Body of pancreas (tissue), 4 donors: ENCODE data around the gene SPOCK1. TPM values are rescaled to one million over a fixed set of nuclear protein-coding genes. Genes with fewer than 3 reads are reported as not detected.

Experiments
- ATAC-seq: fragments of 150-250 bp; one replicate; pipeline ENCODE4 v1.9.1; 2016
- DNase-seq, 4 donors: peaks; one replicate each; pipeline ENCODE4 v3.0.0-alpha.2; 2019
- H3K27ac ChIP-seq, 4 donors: fragments of 200-600 bp; sonication (generic); 1 replicate in 3 of 4; 2 replicates in 1 of 4; pipeline versions ENCODE4 v1.5.1 to v1.6.1; 2016 to 2019; ENCODE audit warnings: mild to moderate bottlenecking in 1 of 4, mixed read lengths in 1 of 4, moderate library complexity in 1 of 4
- H3K27me3 ChIP-seq, 2 donors: fragments of 200-600 bp; sonication (generic); one replicate each; pipeline ENCODE4 v1.6.0; 2016; ENCODE audit warnings: mild to moderate bottlenecking in 1 of 2
- H3K36me3 ChIP-seq, 2 donors: fragments of 200-600 bp; sonication (generic); replicated peaks in 1 of 2; 2 replicates each; pipeline ENCODE4 v1.5.1; 2016; ENCODE audit warnings: low read depth in 2 of 2; ENCODE audit not compliant: insufficient read depth in 1 of 2
- H3K4me1 ChIP-seq: fragments of 200-600 bp; sonication (generic); one replicate; pipeline ENCODE4 v1.6.0; 2016
- H3K4me3 ChIP-seq, 2 donors: fragments of 200-600 bp; sonication (generic); 1 replicate in 1 of 2; 2 replicates in 1 of 2; pipeline ENCODE4 v1.5.1; 2016 to 2019
- H3K9me3 ChIP-seq, 3 donors: fragments of 200-600 bp; sonication (generic); 1 replicate in 2 of 3; 2 replicates in 1 of 3; pipeline ENCODE4 v1.5.1; 2016
- POLR2A ChIP-seq, 3 donors: fragments of 450-650 bp; IDR thresholded peaks; one replicate each; pipeline ENCODE4 v1.6.1; 2016; ENCODE audit warnings: antibody characterized with exemption in 3 of 3, mild to moderate bottlenecking in 2 of 3
- WGBS, 2 donors: methylation state at CpG; one replicate each; pipeline ENCODE4 v1.1.5; 2017; 5-methylcytosine and 5-hydroxymethylcytosine counted together
- intact Hi-C: fragments of 100-400 bp; cut with DNase I; formaldehyde crosslinking; loops from one replicate; pipeline ENCODE4 v1.15.1; 2023
- total RNA-seq, 2 donors: library from RNA; depleted of rRNA; stranded (reverse); fragments of >200 nt; gene quantifications; one replicate each; pipeline ENCODE4 v1.1.0, GENCODE V29; 2016
- TF ChIP-seq, protein P1 (sequence below), 7 experiments: fragments of 450-650 bp in 4 of 7; fragments of 200-600 bp in 3 of 7; sonication (generic) in 3 of 7; IDR thresholded peaks; one replicate each; pipeline ENCODE4 v1.5.1; 2016 to 2019; ENCODE audit warnings: antibody characterized with exemption in 7 of 7

Gene SPOCK1
- total RNA-seq, 2 donors from 2014 or later, result 22.4 to 30.6 TPM

- no peak for TF ChIP-seq POLR2A (IDR thresholded peaks at IDR 0.05)
- TF ChIP-seq, protein P1, sequence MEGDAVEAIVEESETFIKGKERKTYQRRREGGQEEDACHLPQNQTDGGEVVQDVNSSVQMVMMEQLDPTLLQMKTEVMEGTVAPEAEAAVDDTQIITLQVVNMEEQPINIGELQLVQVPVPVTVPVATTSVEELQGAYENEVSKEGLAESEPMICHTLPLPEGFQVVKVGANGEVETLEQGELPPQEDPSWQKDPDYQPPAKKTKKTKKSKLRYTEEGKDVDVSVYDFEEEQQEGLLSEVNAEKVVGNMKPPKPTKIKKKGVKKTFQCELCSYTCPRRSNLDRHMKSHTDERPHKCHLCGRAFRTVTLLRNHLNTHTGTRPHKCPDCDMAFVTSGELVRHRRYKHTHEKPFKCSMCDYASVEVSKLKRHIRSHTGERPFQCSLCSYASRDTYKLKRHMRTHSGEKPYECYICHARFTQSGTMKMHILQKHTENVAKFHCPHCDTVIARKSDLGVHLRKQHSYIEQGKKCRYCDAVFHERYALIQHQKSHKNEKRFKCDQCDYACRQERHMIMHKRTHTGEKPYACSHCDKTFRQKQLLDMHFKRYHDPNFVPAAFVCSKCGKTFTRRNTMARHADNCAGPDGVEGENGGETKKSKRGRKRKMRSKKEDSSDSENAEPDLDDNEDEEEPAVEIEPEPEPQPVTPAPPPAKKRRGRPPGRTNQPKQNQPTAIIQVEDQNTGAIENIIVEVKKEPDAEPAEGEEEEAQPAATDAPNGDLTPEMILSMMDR (IDR thresholded peaks at IDR 0.05), result peak; percentile 41 to 75 (median 69)
- 41 to 56% methylated on average over 3 of the region's 3 CpGs for WGBS, 2 donors
- intact Hi-C loops, result no loop called here
- ATAC-seq, result peak; percentile 86
- Histone ChIP-seq H3K27ac (no peak overlapping the region), H3K4me3 (no peak overlapping the region), H3K36me3 (no peaks in the 10 kb centered on the region), H3K9me3 (no peaks in the 10 kb centered on the region), H3K4me1 (peaks cover 43% of the 10 kb centered on the region), H3K27me3 (no peaks in the 10 kb centered on the region)
- peak in 3 of 4 donors; percentile 30 to 66 (median 50) for DNase-seq
Observed at GRCh38 chr5:137220523-137220927, 278.6 kb downstream of the SPOCK1 start.

- H3K36me3 ChIP-seq, result no peaks in the 10 kb centered on the region
- H3K4me1 ChIP-seq, result peaks cover 59% of the 10 kb centered on the region
- peak in 3 of 4 donors; percentile 7 to 40 (median 30) for DNase-seq
- no peaks in the 10 kb centered on the region for H3K27me3 ChIP-seq
- no peak overlapping the region for H3K4me3 ChIP-seq
- peaks cover 0 to 2% (median 0%) of the 10 kb centered on the region in 3 donors for H3K9me3 ChIP-seq
- 17 to 33% methylated on average over 1 of the region's 1 CpG for WGBS, 2 donors
- TF ChIP-seq POLR2A (IDR thresholded peaks at IDR 0.05), result no peak
- TF ChIP-seq, protein P1 (IDR thresholded peaks at IDR 0.05), result no peak
- intact Hi-C loops, result no loop called here
- peak overlapping the region; percentile 52 to 84 (median 64) for H3K27ac ChIP-seq
- ATAC-seq, result peak; percentile 9
Observed at GRCh38 chr5:137218896-137219295, 280.2 kb downstream of the SPOCK1 start.

- Histone ChIP-seq H3K9me3 (peaks cover 0 to 3% (median 0%) of the 10 kb centered on the region in 3 donors), H3K4me1 (peaks cover 63% of the 10 kb centered on the region), H3K27ac (peak overlapping the region; percentile 52 to 84 (median 64)), H3K4me3 (no peak overlapping the region), H3K36me3 (no peaks in the 10 kb centered on the region), H3K27me3 (no peaks in the 10 kb centered on the region)
- DNase-seq (peak; percentile 20 to 49 (median 37)), ATAC-seq (peak; percentile 58)
- TF ChIP-seq, protein P1 (IDR thresholded peaks at IDR 0.05), result no peak
- TF ChIP-seq POLR2A (IDR thresholded peaks at IDR 0.05), result no peak
- 0% methylated on average over 1 of the region's 1 CpG for WGBS, 2 donors
- intact Hi-C loops, result no loop called here
Observed at GRCh38 chr5:137218471-137218870, 280.7 kb downstream of the SPOCK1 start.

DNA sequence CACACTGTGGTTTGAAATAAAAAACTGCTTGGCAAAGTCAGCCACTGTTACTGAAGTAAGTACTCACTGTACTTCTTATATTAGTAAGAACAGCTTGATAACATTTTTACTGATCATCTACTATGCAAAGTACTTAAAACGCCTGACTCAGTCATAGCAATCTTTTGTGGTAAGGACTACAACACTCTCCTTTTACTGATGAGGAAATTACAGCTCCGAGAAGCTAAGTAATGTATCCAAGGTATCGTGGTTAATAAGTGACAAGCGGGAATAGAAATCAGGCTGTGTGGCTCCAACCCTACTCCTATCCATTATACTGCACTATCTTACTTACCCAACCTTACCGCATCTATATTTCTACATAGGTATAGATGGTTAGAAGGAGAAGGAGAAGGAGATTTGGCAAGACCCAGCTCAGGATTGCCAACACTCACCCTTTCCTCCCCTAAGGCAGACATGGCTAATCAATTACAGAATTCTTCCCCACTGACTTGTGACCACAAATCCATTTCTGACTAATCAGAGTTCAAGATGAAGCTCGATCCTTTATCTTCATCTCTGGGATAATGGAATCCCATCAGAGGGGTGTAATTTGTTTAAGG lies 281.4 kb downstream of the SPOCK1 start:
- Histone ChIP-seq H3K9me3 (peaks cover 0 to 3% (median 0%) of the 10 kb centered on the region in 3 donors), H3K27ac (peak overlapping the region; percentile 52 to 84 (median 64)), H3K27me3 (no peaks in the 10 kb centered on the region), H3K4me1 (peaks cover 71% of the 10 kb centered on the region), H3K36me3 (no peaks in the 10 kb centered on the region), H3K4me3 (no peak overlapping the region)
- ATAC-seq, result no peak
- intact Hi-C loops, result no loop called here
- 73 to 79% methylated on average over 6 of the region's 6 CpGs for WGBS, 2 donors
- TF ChIP-seq, protein P1 (IDR thresholded peaks at IDR 0.05), result no peak
- no peak for TF ChIP-seq POLR2A (IDR thresholded peaks at IDR 0.05)
- DNase-seq, result no peak
